Measurements from ENCODE around the gene ERF.

The ERF gene

DNA sequence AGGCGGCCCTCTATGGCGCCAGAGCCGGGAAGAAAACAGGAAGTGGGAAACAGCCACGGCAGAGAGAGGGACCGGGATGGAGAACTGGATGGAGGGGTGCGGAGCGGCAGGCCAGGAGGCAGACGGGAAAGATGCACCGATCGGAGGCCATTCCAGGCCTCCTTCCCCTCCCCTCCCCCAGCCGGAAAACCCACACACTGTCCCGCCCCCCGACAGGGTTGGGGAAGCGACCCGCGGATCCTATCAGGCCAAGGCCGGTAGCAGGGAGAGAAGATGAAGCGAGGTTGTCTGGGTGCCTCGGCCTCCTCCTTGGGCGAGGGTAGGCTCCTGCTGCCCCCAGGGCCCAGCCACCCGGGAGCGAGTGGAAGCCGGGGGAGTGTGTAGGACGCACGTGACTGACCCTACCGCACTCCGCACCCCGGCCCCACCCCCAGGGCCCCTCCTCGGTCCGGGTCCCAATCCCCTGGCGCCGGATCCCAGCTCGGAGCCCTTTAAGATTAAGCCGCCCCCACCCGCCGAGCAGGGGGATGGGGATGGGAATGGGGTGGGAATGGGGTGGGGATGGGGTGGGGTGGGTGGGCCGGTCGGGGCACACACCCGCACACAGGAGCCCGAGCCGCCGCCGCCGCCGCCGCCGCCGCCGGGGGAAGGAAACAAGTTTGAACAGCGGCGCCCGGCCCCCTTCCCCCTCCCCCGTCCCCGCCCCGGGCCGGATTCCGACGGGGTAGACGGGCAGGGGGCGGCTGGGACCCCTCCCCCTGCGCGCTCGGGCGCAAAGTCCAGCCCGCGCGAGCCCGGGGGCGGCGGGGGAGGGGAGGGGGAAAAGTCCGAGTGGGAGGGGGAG, 1.5 kb downstream of the ERF start:
- no peak for DNase-seq (ENCODE audit: low read depth)

DNA sequence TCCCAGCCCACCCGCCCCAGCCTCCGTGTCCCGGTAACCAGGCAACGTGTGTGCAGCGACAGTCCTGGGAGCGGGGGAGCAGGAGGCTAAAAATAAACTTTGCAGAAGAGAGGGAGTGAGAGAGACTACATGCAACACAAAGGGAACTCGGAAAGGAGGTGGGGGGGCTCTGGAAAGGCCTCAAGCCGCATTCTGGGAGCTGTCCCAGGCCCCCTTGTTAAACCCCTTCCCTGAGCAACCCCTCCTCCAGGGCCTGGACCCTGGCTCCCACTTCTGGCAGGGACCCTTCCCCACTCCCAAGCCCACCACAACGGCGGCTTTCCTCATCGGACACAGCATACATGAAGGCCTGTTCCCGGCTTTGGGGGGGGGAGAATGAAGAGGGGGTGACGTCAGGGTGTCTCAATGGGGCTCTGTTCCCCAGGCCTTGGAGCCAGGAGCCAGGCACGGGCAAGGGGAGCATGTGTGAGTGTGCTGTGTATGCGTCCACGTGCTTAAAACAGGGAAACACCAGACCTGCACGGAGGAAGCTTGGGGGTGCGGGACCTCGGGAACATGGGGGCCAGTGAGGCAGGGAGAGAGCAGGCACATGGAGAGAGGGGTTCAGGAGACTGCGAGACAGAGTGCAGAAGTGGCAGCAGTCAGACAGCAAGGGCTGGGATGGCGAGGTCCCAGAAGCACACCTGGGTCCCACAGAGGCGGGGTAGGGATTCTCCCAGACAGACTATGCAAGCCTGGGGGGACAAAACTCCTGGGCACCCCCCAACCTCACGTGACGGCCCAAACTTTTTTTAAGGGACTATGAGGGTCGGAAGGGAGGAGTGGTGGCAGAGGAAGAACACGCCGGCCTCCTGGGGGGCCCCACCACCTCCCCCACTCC, 2.3 kb downstream of the ERF start:
- no peak for DNase-seq (ENCODE audit: low read depth)

DNA sequence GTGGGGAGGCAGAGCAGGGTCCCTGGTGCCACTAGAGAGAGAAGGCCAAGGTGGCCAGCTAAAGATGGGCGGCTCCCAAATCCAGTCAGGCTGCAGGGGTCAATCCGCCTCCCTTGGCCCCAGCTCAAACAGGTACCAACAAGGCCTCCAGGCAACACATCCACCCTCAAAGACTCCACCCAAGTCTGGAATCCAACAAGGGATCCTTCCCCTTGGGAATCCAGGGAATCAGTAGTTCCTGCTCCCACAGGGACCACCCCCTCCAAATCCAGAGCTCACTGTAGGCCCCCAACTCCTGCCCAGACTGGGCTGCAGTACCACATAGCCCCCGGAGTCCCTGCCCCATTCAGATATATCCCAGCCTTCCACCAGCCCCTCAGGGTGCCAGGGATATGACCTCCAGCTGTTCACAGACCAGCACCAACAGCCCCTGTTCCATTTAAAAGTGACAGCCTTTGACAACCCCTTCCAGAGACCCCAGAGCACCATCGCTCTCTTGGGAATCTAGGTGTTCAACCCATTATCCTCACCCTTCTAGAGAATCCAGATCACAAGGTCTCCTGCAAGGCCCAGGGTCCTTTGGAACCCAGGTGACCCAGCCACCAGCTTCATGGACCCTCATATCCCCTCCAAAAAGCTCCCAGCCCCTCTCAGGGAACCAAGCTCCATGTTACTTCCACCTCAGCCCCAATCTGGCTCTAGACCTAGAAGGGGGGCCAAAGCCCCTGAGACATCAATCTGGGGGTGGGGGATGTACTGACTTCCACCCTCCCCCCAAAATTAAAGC, 3.2 kb downstream of the ERF start:
- no peak for DNase-seq (ENCODE audit: low read depth)

DNA sequence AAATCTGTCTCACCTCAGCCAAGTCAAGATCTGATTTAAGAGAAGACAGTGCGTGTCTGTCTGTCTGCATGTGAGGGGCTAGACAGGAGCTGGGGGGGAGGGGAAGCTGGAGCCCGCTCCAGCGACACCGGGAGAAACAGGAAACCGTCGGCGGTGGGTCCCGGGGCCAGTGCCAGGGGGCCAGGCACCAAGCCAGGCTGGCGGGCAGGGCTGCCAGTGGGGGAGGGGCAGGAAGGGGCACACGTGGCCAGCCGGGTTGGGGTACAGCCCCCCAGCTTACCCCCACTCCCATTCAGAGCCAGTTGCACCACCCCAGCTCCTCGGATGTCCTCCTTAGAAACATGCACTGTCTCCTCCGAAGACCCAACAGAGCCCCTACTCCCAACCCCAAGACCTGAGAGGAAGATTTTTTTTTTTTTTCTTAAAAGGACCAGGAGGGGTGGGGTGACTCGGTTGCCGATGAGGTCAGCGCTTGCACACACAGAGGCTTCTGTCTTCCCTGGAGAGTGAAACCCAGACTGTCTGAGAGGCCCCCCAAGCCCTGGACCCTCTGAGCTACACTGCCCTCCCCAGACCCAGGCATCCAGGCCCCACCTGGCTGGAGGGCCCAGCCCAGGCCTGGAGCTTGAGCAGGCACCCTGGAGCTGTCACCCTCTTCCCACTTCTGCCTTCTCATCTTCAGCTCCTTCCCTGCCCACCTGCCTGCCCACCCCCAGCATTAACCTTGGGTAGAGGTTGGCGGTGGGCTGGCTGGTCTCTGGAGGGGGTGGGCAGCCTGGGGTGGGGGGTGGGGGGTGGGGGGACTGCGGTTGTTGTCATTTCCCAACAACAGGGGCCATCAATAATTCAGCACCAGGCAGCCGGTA, 4.0 kb downstream of the ERF start:
- DNase-seq (ENCODE audit: low read depth): no peak

DNA sequence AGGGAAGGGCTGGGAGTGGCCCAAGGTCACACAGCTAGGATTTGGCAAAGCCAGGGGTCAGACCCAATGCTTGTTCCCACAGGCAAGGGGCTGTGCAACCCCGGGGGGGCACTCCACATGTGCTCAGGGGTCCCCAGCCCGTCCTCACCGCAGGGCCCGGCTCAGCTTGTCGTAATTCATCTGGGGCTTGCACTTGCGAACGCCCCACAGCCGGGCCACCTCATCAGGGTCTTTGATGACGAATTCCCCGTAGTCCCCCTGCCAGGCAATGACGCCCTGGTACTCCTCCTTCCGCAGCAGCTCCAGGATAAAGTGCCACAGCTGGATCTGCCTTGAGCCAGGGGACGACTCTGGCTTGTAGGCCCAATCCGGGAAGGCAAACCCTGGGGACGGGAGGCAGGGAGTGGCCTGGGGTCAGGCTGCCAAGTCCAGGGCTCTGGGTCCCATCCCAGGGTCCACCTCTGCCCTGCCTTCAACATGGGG, 4.7 kb downstream of the ERF start:
- no peak for DNase-seq (ENCODE audit: low read depth)

DNA sequence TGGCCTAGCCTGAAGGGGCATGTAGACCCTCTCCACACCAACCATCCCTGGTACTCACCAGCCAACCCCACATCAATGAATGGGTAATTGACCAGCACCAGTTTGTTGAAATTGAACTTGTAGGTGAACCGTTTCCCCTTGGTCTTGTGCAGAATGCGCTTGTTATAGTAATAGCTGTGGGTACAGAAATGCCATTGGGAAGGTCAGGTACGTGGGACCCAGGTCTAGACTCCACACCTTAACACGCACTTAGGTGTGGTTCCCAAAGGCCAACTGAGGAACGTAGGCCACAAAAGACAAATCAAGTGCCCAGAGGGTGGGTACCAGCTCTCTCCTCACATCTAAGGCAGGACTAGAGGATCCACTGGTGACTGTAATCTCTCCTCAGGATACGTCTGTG, 5.2 kb downstream of the ERF start:
- DNase-seq (ENCODE audit: low read depth): no peak

DNA sequence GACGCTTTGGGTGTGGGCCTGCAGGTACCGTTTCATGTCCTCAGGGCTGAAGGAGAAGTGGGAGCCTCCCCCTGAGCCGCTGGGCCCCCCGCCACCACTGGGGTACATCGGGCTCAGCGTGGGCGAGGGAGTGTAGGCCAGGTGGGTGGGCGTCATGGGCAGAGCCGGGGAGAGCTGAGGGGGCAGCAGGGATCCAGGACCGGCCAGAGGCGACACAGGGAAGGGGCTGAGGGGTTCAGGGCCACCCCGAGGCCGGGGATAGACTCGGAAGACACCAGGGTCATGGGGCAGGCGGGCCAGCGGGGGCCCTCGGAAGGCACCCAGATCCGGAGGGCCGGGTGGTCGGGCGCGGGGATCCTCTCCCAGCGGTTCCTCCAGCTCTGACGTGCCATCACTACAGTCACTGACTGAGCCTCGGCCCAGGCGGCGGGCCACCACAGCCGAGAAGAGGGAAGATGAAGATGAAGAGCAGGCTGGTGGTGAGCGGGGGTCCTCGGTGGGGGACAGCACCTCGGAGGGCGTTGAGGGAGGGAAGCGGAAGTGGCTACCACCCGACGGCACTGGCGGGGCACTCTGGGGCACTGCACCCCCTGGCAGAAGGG, 5.7 kb downstream of the ERF start:
- DNase-seq (ENCODE audit: low read depth): no peak

DNA sequence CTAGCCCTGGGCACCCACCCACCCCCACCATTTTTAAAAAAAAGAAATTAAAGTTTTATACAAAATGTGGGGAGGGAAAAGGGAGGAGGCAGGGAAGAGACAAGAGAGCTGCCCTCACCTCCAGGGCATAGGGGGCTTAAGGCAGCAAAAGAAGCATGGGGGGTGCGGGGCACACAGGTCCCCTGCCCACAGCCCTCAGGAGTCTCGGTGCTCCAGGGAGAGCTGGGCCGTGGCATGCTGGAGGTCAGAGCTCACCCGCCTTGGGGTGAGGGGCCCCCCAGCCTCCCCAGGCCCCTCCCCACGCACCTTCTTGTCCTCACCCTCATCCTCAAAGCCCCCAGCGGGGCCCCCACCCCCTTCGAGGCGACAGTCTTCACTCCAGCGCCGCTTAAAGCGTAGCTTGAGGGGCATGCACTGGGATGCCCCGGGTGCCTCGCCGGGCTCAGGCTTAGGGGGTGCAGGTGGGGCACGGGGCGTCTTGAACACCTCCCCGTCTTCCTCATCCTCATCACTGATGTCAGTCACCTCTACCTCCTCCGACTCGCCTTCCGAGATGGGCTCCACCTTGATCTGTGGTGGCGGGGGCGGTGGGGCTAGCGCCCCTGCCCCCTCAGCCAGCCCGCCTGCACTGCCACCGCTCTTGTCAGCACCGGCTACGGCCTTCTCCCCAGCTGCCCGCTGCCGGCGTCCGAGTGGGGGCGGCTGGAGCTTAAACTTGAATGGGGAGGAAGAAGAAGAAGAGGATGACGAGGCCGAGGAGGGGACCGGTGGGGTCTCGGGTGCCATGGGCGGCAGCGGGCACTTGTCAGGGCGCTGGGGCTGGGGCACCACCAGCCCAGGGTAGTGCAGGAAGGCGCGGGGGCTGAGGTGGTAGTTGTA, 6.4 kb downstream of the ERF start:
- DNase-seq (ENCODE audit: low read depth): no peak

DNA sequence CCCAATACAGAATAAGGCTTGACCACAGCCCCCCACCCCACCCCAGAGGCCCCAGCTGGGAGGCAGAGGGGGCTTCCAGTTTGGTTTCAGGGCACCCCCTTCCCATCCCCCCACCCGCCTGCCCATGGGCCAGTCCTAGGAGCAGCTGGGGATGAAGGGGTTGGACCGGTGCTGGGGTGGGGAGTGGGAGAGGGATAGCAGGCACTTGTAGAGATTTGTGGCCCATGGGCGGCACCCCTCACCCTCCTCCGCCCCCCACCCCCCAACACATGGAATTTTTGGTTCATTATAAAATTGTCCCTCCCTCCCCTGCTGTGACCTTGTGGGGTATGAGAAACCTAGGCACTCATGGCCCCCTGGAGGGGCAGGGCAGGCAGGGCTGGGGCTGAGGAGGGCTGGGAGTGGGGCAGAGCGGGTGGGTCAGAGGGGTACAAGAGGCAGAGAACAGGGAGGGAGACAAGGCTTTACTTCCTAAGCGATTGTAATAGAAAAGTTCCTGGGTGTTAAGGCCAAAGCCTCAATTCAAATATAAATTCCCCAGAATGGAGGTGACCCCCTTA, 7.2 kb downstream of the ERF start:
- DNase-seq (ENCODE audit: low read depth): no peak

DNA sequence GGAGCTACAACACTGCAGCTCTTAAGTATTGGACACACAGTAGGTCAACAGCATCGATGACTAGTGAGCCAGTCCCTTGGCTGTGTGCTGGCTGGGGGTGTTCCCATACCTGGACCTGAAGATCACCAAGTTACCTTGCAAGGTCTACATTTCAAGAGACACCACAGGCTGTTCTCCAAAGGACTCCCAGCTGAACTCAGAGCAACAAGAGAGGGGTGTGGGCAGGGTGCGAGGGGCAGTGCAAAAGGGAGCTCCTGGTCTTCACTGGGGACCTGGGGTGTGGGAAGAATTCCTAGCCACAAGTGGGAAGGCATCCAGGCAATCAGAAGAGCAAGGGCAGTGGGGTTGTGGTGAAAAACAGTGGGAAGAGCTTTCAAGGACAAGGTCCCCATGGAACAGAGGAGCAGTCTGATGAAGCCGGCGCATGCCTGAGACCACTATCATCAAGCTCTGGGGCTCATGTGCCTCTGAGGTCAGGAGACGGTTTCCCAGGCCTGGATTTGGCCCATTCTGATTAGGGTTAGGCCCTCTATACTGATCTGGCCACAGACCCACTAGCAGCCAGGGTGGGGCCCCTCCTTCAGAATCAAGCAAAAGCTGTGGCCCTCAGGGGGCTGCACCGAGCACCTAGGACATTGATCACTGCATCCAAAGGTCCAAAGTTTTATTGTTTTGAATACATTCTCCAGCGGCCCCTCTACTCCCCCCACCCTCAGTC, 7.8 kb downstream of the ERF start:
- no peak for DNase-seq (ENCODE audit: low read depth)

DNA sequence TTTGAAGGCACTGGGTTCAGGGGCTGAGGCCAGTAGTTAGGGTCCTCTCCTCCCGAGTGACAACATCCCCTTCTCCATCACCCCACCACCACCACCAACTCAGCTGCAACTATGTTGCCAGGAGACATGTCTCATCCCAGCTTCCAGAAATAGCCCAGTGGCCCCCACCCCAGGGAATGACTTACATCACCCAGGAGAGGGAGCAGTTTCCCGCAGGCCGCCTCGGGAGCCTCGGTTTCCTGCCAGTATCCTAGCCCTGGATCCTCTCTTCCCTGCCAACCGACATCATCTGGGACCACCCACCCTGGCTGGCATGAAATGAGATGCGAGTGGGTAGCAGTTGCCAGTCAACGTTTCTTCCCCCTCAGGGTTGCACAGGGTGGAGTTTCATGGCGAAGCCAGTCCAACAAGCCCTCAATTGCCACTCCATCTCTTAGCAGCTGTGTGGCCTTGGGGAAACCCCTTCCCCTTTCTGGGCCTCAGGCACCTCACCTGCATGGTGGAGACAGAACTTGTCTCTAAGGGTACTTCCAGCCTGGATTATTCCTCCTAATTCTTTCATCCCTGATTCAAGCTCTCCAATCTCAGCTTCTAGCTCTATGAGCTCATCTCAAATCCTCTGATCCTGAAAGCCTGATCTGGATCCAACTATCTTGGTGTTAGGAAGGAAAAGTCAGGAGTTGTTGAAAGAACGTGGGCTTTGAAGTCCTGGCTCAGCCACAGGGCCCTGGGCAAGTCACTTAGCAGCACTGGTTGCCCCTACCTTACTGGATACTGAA, 8.6 kb downstream of the ERF start:
- DNase-seq (ENCODE audit: low read depth): no peak

DNA sequence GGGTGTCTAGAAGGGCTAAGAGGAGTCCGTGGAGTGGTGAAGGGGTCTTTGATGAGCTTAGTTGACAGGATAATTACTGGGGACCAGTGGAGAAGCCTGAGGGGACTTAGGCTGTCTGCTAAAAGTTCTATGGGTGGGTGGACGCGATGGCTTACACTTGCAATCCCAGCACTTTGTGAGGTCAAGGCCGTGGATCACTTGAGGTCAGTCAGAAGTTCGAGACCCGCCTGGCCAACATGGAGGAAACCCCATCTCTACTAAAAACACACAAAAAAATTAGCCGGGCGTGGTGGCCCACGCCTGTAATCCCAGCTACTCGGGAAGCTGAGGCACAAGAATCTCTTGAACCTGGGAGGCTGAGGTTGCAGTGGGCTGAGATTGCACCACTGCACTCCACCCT, 9.7 kb downstream of the ERF start:
- no peak for DNase-seq (ENCODE audit: low read depth)

DNA sequence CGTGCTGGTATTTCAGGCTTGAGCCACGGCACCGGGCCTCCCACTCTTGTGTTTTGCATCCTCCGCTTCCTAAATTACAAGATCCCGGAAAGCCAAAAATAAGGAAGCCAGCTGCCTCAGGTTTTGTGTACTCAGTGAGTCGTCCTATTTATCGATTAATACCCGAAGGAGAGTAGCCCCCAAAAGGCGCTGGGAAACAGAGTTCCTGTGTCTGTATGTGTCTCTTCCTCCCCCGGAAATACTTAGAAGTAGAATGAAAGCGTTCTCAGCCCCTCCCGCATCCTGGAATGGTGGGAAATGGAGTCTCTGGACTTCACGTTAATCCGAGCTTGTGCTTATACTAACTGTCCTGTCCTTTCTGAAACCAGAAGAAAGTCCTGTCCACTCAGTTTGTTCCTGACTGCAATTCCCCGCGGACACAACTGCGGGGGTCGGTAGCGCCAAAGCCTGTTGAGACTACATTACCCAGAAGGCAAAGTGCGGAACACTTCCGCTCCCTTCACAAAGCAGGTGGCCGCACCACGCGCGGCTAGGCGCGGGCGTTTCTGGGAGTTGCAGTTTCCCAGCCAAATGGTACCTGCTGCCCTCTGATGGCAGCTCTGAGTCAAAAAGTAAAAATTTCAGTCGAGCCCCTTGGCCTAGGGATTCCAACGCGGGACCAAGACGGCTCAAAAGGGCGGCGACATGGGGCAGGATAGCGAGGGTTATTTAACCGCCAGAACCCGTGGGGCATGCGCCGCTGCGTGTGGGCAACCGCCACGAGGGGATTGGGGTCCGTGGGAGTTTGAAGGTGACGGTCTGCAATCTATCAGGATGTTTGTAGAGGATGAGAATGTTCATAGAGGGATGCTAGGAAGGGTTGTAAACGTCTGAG, 10.3 kb downstream of the ERF start:
- peak; percentile 79 for DNase-seq (ENCODE audit: low read depth)

DNA sequence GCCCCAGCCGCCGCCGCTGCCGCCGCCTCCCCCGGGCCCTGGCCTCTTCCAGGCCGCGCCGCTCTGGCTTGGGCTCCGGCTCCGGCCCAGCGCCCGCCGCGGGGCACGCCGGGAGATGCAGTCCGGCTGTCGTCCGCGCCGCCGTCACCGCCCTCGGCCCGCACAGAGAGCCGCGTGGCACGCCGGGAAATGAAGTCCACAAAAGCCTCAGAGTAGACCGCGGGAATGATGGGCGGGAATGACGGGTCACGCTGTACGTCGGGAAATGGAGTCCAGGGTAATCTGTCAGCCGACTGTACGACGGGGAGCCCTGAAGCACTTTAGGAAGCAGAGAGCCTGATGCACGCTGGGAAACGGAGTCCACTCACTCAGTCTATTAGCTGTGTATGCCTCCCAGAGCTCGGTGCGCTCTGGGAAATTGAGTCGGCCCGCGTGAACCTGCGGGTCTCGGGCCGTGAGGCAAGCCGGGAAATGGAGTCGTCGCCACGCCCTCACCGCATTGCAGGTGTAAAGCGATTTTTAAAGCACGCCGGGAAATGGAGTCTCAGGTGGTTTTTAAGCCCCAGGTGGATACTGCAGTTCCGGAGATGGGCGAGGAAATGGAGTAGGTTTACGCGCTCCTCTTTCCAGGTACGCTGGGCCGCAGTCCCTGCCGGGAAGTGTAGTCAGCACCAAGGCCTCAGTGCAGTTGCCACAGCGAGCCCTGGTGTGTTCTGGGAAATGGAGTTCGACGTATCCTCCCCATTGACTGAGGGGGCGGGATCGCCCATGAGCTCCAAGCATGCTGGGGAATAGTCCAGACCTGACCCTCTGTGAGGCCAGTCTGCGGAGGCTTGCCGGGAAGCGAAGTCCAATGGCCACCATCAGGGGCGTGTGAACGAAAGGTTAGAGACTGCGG, 12.2 kb downstream of the ERF start, which contains the start of gene GSK3A:
Gene GSK3A (minus strand): TSS at position 91 of the 898 bp plus-strand sequence. CDS start 137 bp downstream, outside the sequence.
- DNase-seq (ENCODE audit: low read depth): peak; percentile 83

DNA sequence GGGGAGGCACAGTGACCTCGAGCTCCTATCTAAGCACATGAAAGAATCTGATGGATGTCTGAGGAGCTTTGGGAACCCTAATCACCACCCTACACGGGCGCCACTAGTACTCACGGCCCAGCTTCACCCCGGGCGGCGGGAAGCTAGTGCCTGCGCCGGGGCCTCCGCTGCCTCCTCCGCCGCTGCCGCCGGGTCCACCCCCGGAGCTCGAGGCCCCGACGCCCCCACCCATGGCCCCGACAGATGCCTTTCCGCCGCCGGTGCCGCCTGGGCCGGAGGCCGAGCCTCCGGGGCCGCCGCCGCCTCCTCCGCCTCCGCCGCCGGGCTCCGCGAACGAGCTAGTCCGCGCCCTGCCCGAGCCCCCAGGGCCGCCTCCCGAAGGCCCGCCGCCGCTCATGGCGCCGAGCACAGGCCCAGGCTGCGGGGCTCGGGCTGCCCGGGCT, 12.8 kb downstream of the ERF start:
- DNase-seq (ENCODE audit: low read depth): no peak

DNA sequence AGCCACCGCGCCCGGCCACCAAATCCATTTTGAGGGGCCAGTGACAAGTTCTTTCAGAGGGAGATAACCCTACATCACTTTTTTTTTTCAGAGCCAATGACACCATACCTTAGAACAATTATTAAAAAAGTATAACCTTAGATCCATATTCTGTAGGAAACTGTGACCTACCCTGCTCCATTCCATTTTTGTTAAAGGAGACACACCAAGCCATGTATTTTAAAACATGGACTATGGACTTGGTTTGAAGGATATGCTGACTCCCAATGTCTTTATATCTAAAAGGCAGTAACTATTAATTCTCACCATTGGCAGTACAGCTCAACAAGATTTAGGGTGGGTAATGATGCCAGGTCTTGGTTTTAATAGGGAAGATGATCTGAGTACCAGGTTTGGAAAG, 13.6 kb downstream of the ERF start:
- no peak for DNase-seq (ENCODE audit: low read depth)
